Activated CD4-positive, alpha-beta T cell treated with anti-CD3 and anti-CD28 coated beads, Interleukin-2, amount 10 ng/mL, durations not matched to agents 7 days and 5 days (primary cell): ENCODE results near the gene ASPSCR1. TPM values are rescaled to one million over a fixed set of nuclear protein-coding genes. Genes with fewer than 3 reads are reported as not detected.
"Not testable (repeated sequence)": the region's sequence is repeated elsewhere in the genome, so short reads cannot be mapped to it uniquely, and the experiment has no call there.

ENCODE experiments used
- CTCF ChIA-PET: fragments of 350-600 bp; sonication (Branson Sonifier 250); formaldehyde crosslinking; loops from one replicate; lab custom pipeline; 2021; ENCODE audit warnings: antibody characterized with exemption; lab: Charles Lee
- POLR2A ChIA-PET: fragments of 350-600 bp; sonication (Branson Sonifier 250); formaldehyde crosslinking; loops from one replicate; lab custom pipeline; 2021; ENCODE audit warnings: antibody characterized with exemption; lab: Charles Lee
- DNase-seq: peaks from one replicate; pipeline ENCODE4 v3.0.0-alpha.2; 2020
- H3K27ac Mint-ChIP-seq: one replicate; pipeline ENCODE4 v1.8.0; 2021; ENCODE audit warnings: mild to moderate bottlenecking, moderate library complexity, mixed read lengths
- H3K27me3 Mint-ChIP-seq: one replicate; pipeline ENCODE4 v1.8.0; 2021; ENCODE audit warnings: mixed read lengths
- H3K36me3 Mint-ChIP-seq: one replicate; pipeline ENCODE4 v1.8.0; 2021; ENCODE audit warnings: low read depth, mixed read lengths
- H3K4me1 Mint-ChIP-seq: one replicate; pipeline ENCODE4 v1.8.0; 2021; ENCODE audit warnings: mixed read lengths
- H3K4me3 Mint-ChIP-seq: one replicate; pipeline ENCODE4 v1.8.0; 2021; ENCODE audit warnings: mild to moderate bottlenecking, moderate library complexity, mixed read lengths
- H3K9me3 Mint-ChIP-seq: one replicate; pipeline ENCODE4 v1.8.0; 2021; ENCODE audit warnings: mixed read lengths
- total RNA-seq, 2 experiments: library from RNA; stranded (reverse); gene quantifications; one replicate each; pipeline ENCODE4 v1.2.3, GENCODE V29; 2021

ASPSCR1 gene
- total RNA-seq, 2 experiments from 2014 or later, result 34.0 to 37.6 TPM

DNA sequence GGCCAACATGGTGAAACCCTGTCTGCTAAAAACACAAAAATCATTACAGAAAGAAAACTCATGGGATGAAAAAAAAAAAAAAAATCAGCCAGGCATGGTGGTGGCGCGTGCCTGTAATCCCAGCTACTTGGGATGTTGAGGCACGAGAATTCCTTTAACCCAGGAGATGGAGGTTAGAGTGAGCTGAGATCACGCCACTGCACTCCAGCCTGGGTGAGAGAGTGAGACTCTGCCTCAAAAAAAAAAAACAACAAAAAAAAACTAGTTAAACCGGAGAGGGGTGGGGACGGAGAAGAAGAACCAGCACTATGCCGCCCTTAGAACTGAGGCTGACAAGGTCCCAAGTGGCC, 9.1 kb upstream of the ASPSCR1 start:
- ChIA-PET POLR2A (no interaction called here), CTCF (interaction anchor here (0.7 to 2.5 kb wide), 6 partner anchors 8 to 138 kb away, joined by 3 to 17 read pairs (median 6); partner anchors contain the start of genes ASPSCR1 and DCXR)
- Mint-ChIP-seq H3K4me3 (no peak overlapping the region), H3K9me3 (peaks cover 4% of the 10 kb centered on the region), H3K27ac (peak overlapping the region; percentile 72), H3K36me3 (no peaks in the 10 kb centered on the region), H3K27me3 (peaks cover 18% of the 10 kb centered on the region), H3K4me1 (peaks cover 16% of the 10 kb centered on the region)
- DNase-seq, result no peak

DNA sequence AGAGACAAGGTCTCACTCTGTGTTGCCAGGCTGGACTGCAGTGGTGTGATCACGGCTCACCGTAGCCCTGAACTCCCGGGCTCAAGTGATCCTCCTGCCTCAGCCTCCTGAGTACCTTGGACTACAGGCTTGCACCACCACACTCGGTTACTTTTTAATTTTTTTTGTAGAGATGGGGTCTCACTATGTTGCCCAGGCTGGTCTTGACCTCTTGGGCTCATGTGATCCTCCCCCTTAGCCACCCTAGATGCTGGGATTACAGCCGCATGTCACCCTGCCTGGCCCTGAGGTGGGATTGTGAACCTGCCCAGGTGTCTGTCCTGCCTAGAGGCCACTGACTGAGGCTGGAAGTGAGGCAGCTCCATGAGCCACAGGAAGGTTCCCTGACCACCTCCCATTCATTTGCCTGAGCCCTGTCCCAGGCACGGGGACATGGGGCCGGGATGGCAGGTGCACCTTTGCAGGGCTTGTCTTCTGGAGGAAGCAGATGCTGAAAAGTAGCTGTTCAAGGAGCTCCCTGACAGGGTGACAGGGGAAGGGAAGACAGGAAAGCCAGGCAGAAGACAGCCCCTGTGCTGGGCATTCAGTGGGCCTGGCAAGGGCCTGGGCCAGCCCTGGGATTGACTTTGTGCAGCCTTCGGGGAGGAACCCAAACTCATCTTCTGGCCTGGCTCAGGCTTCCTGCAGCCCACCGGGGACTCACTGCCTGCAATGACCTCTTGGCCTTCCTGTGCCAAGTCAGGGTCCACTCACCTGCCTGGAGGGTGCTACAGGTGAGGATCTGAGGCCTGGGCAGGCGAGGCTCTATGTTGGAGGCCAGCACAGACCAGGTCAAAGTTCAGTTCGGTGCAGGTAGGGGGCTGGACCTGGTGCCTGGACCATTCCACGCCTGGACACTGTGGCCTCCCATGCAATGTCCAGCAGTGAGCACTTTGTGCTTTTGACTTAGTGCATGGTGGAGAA, 8.3 kb upstream of the ASPSCR1 start:
- peak overlapping the region; percentile 72 for H3K27ac Mint-ChIP-seq
- H3K27me3 Mint-ChIP-seq, result peaks cover 10% of the 10 kb centered on the region
- ChIA-PET POLR2A (no interaction called here), CTCF (interaction anchor here (1.0 to 2.5 kb wide), 3 partner anchors 10 to 69 kb away, joined by 3 to 17 read pairs (median 9); partner anchors contain the start of gene DCXR)
- no peak for DNase-seq
- no peaks in the 10 kb centered on the region for H3K36me3 Mint-ChIP-seq
- peaks cover 16% of the 10 kb centered on the region for H3K4me1 Mint-ChIP-seq
- H3K4me3 Mint-ChIP-seq, result no peak overlapping the region
- peaks cover 5% of the 10 kb centered on the region for H3K9me3 Mint-ChIP-seq

DNA sequence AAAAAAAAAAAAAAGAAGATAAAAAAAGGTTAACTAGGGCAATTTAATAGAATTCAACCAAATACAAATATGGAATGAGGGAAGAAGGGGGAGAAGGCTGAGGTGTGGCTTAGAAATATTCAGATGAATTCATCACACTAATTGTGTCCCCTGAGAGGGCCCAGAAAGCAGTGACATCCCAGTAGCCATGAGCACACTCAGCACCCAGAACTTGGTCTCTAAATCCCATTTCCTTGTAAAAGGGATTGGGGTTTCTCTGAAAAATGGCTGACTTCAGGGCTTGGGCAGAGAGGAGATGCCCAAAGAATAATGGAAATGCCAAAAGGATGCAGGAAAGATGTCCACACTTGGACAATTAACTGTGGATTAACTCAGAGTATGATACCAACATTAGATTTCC, 4.0 kb upstream of the ASPSCR1 start:
- POLR2A ChIA-PET, result no interaction called here

DNA sequence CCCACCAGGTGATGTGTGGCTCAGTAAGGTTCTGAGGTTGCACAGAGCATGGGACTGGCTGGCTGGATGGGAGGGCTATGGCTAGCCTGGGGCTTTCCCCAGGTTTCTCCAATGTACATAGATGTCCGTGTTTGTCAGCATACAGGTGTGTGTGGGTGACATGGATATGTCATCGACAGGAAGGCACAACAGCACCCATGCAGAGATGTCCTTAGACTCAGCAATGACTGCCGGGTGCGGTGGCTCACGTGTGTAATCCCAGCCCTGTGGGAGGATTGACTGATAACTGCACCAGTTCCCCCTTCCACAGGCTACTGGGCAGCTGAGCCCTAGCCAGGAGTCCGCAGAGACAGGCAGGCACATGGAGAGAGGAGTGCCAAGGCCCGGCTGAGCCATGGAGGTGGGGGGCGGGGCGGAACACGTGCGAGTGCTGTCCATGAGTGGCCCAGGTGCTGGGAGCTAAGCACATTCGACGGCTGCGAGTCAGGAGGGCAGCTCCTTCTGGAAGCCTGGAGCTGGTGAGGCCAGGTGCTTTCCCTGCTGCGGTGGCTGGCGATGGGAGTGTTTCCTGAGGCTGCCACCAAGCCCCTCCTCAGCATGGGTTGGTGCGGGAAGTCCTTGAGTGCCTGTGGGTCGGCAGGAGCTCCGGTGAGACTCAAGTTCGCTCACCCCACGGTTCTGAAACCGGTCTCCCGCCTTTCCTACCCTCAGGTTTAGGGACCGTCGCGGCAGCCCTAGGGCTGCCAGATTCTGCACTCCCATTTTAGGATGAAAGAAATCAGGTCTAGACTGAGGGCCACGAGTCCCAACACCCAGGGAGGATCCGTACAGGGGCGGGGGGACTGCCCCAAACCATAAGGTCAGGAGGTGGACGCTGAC, 858 bp upstream of the ASPSCR1 start:
- Mint-ChIP-seq H3K27ac (peak overlapping the region; percentile 97), H3K27me3 (peaks cover 2% of the 10 kb centered on the region), H3K4me3 (peak overlapping the region; percentile 86), H3K36me3 (peaks cover 17% of the 10 kb centered on the region), H3K4me1 (peaks cover 40% of the 10 kb centered on the region), H3K9me3 (peaks cover 9% of the 10 kb centered on the region)
- ChIA-PET POLR2A (no interaction called here), CTCF (interaction anchor here (1.0 to 2.8 kb wide), 5 partner anchors 9 to 54 kb away, joined by 3 to 18 read pairs (median 6); no protein-coding TSS in a partner anchor)
- peak; percentile 26 for DNase-seq

More for the DNA sequence above, 4.0 kb upstream of the ASPSCR1 start:
- Mint-ChIP-seq H3K36me3 (no peaks in the 10 kb centered on the region), H3K27ac (no peak overlapping the region), H3K4me3 (no peak overlapping the region), H3K9me3 (peaks cover 9% of the 10 kb centered on the region), H3K4me1 (peaks cover 20% of the 10 kb centered on the region), H3K27me3 (peaks cover 2% of the 10 kb centered on the region)
- CTCF ChIA-PET, result no interaction called here
- no peak for DNase-seq

DNA sequence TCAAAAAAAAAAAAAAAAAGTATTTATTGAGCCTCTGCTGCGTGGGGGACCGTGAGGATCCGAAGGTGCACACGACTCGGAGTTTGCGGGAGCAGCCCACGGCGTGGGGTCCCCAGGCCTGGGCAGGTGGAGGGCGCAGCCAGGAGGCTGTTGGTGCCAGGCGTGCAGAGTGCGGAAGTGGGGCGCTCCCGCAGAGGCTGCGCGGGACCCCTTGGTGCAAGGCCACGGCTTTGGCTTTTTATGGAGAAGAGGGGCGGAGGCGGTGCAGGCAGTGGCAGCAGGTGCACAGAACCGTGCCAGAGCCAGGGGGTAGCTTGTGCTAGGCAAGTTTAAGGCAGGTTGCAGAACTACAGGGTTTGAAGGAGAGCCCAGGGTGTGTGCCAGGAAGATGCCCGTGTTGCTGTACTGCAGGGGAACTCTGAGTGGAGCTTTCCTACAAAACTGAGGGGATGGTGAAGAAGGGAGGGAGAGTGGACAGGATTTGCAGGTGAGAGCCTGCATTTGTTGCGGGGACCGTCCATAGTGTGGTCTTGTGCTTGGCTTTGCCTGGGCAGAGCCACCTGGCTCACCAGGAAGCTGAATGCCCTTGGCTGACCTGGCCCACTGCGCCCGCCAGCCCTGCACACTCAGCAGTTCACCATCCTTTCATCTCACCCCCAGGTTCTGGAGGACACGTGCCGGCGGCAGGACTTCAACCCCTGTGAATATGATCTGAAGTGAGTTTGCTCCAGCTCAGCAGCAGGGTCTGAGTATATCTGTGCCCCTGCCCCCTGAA, 1.3 kb downstream of the ASPSCR1 start:
- CTCF ChIA-PET, result interaction anchor here (0.6 to 2.7 kb wide), 5 partner anchors 19 to 53 kb away, joined by 3 to 9 read pairs (median 4); no protein-coding TSS in a partner anchor
- DNase-seq, result no peak
- peaks cover 2% of the 10 kb centered on the region for H3K27me3 Mint-ChIP-seq
- peaks cover 53% of the 10 kb centered on the region for H3K4me1 Mint-ChIP-seq
- POLR2A ChIA-PET, result no interaction called here
- peak overlapping the region; percentile 82 for H3K27ac Mint-ChIP-seq
- H3K36me3 Mint-ChIP-seq, result peaks cover 17% of the 10 kb centered on the region
- H3K9me3 Mint-ChIP-seq, result peaks cover 5% of the 10 kb centered on the region
- H3K4me3 Mint-ChIP-seq, result peak overlapping the region; percentile 71

DNA sequence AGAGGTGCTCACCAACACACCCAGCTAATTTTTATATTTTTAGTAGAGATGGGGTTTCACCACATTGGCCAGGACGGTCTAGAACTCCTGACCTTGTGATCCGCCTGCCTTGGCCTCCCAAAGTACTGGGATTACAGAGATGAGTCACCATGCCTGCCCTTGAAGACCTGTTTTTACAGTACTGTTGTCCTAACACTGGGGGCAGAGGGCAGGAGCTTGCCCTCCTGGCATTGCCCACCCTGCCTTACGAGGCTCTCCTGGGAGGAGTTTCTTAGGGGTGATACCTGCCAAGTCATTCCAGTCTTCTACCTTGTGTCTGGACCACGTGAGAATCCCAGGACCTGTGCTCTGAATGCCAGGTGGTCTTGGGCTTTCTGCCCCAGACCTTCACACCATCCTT, 2.7 kb downstream of the ASPSCR1 start:
- peaks cover 24% of the 10 kb centered on the region for H3K36me3 Mint-ChIP-seq
- ChIA-PET CTCF (interaction anchor here (1.7 to 2.7 kb wide), 2 partner anchors 20 to 40 kb away, joined by 4 to 9 read pairs; no protein-coding TSS in a partner anchor), POLR2A (no interaction called here)
- H3K27ac Mint-ChIP-seq, result no peak overlapping the region
- peaks cover 56% of the 10 kb centered on the region for H3K4me1 Mint-ChIP-seq
- DNase-seq, result no peak
- no peaks in the 10 kb centered on the region for H3K27me3 Mint-ChIP-seq
- peak overlapping the region; percentile 10 for H3K4me3 Mint-ChIP-seq
- no peaks in the 10 kb centered on the region for H3K9me3 Mint-ChIP-seq

DNA sequence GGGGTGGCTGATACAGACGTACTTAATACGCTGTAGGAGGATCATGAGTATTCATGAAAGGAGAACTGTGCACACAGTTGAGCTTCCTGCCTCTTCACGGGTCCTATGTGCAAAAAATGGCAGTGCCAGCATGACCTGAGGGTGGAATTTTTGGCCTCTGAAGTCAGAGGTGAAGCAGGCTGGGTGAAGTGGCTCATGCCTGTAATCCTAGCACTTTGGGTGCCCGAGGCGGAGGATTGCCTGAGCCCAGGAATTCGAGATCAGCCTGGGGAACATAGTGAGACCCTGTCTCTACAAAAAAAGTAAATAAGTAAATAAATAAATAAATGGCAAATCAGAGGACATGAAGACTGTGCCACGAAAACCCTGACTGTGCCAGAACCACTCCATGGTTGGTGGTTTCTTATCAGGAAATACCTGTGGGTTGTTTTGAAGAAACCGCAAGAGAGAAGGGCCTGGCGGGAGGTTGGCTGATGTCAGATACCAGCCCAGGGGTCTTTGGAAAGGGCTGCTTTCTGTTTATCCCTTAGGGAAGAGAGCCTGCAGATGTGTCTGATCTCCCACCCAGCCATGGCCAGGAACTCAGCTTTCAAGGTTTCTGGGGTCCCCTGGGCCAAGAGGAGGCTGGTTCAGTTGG, 3.4 kb downstream of the ASPSCR1 start:
- ChIA-PET POLR2A (no interaction called here), CTCF (interaction anchor here (1.7 kb wide), 1 partner anchor 39 kb away, joined by 4 read pairs; no protein-coding TSS in a partner anchor)
- no peaks in the 10 kb centered on the region for H3K9me3 Mint-ChIP-seq
- no peak overlapping the region for H3K4me3 Mint-ChIP-seq
- peaks cover 57% of the 10 kb centered on the region for H3K4me1 Mint-ChIP-seq
- H3K27ac Mint-ChIP-seq, result no peak overlapping the region
- peaks cover 30% of the 10 kb centered on the region for H3K36me3 Mint-ChIP-seq
- H3K27me3 Mint-ChIP-seq, result no peaks in the 10 kb centered on the region
- no peak for DNase-seq

DNA sequence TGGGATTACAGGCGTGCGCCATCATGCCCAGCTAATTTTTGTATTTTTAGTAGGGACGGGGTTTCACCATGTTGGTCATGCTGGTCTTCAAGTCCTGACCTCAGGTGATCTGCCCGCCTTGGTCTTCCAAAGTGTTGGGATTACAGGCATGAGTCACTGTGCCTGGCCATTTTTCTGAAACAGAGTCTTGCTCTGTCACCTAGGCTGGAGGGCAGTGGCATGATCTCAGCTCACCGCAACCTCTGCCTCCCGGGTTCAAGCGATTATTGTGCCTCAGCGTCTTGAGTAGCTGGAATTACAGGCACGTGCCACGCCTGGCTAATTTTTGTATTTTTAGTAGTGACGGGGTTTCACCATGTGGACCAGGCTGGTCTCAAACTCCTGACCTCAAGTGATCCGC, 4.1 kb downstream of the ASPSCR1 start:
- H3K9me3 Mint-ChIP-seq, DNase-seq, H3K4me3 Mint-ChIP-seq, H3K27me3 Mint-ChIP-seq, H3K27ac Mint-ChIP-seq, POLR2A ChIA-PET, CTCF ChIA-PET: not testable (repeated sequence)
- peaks cover 51% of the 10 kb centered on the region for H3K4me1 Mint-ChIP-seq
- peaks cover 32% of the 10 kb centered on the region for H3K36me3 Mint-ChIP-seq

DNA sequence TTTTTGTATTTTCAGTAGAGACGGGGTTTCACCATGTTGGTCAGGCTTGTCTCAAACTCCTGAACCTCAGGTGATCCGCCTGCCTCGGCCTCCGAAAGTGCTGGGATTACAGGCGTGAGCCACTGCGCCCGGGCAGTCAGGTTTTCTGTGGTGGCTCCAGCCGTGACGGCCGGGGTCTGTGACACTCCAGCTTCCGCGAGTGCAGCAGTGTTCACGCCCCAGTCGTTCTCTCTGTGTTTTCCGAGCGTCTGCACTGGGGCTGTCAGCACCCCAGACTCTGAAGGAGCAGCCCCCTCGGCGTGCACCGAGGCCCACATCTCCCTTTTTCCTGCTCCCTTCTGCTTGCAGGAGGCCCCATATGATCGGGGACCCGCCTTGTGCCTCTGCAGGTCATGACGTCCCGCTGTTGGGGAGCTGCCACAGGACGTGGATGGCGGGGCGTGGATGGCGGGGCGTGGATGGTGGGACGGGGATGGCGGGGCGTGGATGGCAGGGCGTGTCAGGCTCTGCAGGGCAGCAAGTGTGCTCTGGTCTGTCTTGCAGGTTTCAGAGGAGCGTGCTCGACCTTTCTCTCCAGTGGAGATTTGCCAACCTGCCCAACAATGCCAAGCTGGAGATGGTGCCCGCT, 5.7 kb downstream of the ASPSCR1 start:
- H3K4me1 Mint-ChIP-seq, result peaks cover 49% of the 10 kb centered on the region
- no peaks in the 10 kb centered on the region for H3K27me3 Mint-ChIP-seq
- no peak overlapping the region for H3K27ac Mint-ChIP-seq
- ChIA-PET CTCF (interaction anchor here (0.6 to 1.5 kb wide), 4 partner anchors 47 to 678 kb away, joined by 3 to 4 read pairs (median 3); partner anchors contain the start of gene DCXR), POLR2A (no interaction called here)
- no peaks in the 10 kb centered on the region for H3K9me3 Mint-ChIP-seq
- peaks cover 36% of the 10 kb centered on the region for H3K36me3 Mint-ChIP-seq
- H3K4me3 Mint-ChIP-seq, result no peak overlapping the region
- DNase-seq, result no peak

DNA sequence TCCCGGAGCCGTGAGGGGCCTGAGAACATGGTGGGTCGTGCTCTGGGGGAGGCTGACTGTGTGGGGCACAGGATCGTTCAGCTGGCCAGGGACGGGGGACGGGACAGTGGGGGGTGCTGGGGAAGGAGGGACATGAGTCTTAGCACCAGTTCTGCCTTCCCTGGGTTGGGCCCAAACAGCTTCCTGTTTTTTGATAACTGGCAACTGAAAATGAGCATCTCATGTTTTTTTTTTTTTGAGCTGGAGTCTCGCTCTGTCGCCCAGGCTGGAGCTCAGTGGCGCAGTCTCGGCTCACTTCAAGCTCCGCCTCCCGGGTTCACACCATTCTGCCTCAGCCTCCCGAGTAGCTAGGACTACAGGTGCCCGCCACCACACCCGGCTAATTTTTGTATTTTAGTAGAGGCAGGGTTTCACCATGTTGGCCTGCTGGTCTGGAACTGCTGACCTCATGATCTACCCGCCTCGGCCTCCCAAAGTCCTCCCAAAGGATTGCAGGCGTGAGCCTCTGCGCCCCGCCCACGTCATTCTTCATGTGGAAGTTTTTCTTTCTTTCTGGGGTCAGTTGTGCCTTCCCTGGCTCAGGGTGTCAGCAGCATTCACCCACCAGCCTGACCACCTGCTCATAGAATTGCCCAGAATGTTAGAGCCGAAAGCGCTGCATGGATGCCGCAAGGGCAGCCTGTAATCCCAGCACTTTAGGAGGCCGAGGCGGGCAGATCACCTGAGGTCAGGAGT, 6.4 kb downstream of the ASPSCR1 start:
- no peak overlapping the region for H3K4me3 Mint-ChIP-seq
- no peak overlapping the region for H3K27ac Mint-ChIP-seq
- no peak for DNase-seq
- H3K4me1 Mint-ChIP-seq, result peaks cover 45% of the 10 kb centered on the region
- no peaks in the 10 kb centered on the region for H3K27me3 Mint-ChIP-seq
- H3K9me3 Mint-ChIP-seq, result no peaks in the 10 kb centered on the region
- ChIA-PET CTCF (interaction anchor here (0.6 to 1.5 kb wide), 3 partner anchors 47 to 678 kb away, joined by 3 read pairs; no protein-coding TSS in a partner anchor), POLR2A (no interaction called here)
- H3K36me3 Mint-ChIP-seq, result peaks cover 34% of the 10 kb centered on the region
